Skeletal muscle satellite cell (primary cell): ENCODE results near the gene CHST2.
A peak's percentile ranks its signal among the peaks of the same experiment; 100 is the strongest.

Source experiments
- H3K27me3 ChIP-seq: 2 replicates; pipeline ENCODE4 v1.7.0; 2013; ENCODE audit warnings: low read length; ENCODE audit not compliant: control insufficient read depth, insufficient read depth
- H3K36me3 ChIP-seq: 2 replicates; pipeline ENCODE4 v1.7.0; 2013; ENCODE audit warnings: mild to moderate bottlenecking, control low read depth, low read length; ENCODE audit not compliant: insufficient read depth
- H3K4me1 ChIP-seq: 2 replicates; pipeline ENCODE4 v1.7.0; 2013; ENCODE audit warnings: low read length; ENCODE audit not compliant: control insufficient read depth, insufficient read depth
- H3K4me2 ChIP-seq: 2 replicates; pipeline ENCODE4 v1.7.0; 2013; ENCODE audit warnings: mild to moderate bottlenecking, low read length
- H3K4me3 ChIP-seq: 2 replicates; pipeline ENCODE4 v1.7.0; 2013; ENCODE audit warnings: low read length
- H3K9ac ChIP-seq: 2 replicates; pipeline ENCODE4 v1.7.0; 2013; ENCODE audit warnings: mild to moderate bottlenecking, low read depth, low read length, moderate library complexity
- H3K9me3 ChIP-seq: replicated peaks from 2 replicates; pipeline ENCODE4 v1.7.0; 2013; ENCODE audit warnings: mild to moderate bottlenecking, control low read depth, low read length

Gene CHST2

DNA sequence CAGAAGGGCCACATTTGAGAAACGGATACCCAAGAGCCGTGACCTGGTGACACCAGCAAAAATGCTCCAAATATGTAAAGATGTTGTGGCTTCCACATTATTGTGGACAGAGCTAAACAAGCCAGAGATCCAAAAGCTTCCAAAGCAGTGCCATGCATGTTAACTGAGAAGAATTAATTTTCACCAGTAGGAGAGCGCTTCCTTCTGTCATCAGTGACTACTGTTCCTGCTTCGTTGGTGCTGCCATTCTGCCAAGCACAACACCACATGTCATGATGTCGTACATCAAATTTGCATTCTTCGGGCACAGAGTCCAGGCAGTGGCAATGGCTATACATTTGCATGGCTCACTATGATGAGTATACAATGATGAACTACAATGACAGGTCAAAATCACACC lies 19.1 kb upstream of the CHST2 start:
- Histone ChIP-seq H3K9me3 (peaks cover 12% of the 10 kb centered on the region), H3K27me3 (peaks cover 19% of the 10 kb centered on the region), H3K4me3 (no peak overlapping the region), H3K9ac (no peak overlapping the region), H3K4me2 (no peak overlapping the region), H3K4me1 (no peaks in the 10 kb centered on the region), H3K36me3 (no peaks in the 10 kb centered on the region)

DNA sequence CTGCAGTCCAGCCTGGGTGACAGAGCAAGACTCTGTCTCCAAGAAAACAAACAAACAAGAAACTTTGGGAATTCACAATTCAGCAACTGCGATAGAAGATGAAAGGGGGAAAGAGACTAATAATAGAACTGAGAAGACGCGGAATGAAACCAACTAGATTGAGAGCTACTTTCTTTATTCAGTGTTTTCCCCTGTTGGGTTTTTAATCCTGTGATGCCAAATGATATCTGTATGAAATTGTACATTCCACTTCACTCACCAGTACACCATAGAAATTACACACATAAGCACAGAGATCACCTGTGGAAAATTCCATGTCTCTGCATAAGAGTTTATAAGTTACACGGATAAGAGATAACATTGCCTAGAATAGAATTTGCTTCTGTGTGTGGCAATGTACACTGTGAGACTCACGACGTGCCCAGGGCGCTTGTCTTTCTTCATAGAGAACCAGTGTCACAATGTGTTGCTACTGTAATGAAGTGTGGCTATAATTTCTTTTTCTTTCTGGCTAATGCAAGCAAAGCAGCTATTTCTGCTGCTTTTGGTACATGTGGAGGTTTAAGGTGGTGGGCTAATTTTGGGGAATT lies 17.7 kb upstream of the CHST2 start:
- Histone ChIP-seq H3K4me1 (no peaks in the 10 kb centered on the region), H3K36me3 (no peaks in the 10 kb centered on the region), H3K9ac (no peak overlapping the region), H3K4me2 (no peak overlapping the region), H3K27me3 (peaks cover 19% of the 10 kb centered on the region), H3K9me3 (peaks cover 12% of the 10 kb centered on the region), H3K4me3 (no peak overlapping the region)

DNA sequence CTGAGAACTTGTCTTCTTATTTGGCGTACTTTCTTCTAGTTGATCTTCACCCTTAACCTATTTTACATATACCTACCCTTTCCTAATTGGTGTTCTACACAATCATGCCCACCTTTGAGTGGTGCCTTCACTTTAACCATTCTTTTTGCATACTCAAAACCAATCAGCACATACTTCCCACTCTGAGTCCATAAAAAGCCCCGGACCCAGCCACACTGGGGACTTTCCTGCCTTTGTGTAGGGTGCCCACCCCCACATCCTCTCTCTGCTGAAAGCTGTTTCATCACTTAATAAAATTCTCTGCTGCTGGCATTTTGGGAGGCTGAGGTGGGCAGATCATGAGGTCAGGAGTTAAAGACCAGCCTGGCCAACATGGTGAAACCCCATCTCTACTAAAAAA lies 15.9 kb upstream of the CHST2 start:
- Histone ChIP-seq H3K27me3 (peaks cover 17% of the 10 kb centered on the region), H3K36me3 (no peaks in the 10 kb centered on the region), H3K4me3 (no peak overlapping the region), H3K4me2 (no peak overlapping the region), H3K4me1 (no peaks in the 10 kb centered on the region), H3K9ac (no peak overlapping the region), H3K9me3 (peaks cover 12% of the 10 kb centered on the region)

DNA sequence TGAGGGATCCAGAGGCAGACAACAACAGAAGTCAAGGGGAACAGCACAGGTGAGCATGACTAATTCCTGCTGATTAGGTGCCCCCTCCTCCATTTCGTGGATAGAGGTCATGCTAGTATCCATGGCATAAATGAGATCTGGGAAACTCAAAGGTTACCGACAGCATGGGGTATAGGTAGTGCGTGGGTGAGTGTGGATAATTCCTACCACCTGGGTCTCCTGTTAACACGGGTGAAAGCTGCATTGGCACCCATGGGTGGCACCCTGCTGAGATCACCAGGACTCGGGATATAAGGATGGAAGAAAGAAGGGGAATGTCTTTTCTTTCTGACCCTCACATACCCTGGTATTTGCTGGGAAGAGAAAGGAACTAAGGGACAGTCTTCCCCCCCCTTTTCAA lies 14.4 kb upstream of the CHST2 start:
- H3K27me3 ChIP-seq: peaks cover 6% of the 10 kb centered on the region
- no peaks in the 10 kb centered on the region for H3K36me3 ChIP-seq
- no peak overlapping the region for H3K9ac ChIP-seq
- H3K4me3 ChIP-seq: no peak overlapping the region
- peaks cover 12% of the 10 kb centered on the region for H3K9me3 ChIP-seq
- H3K4me1 ChIP-seq: no peaks in the 10 kb centered on the region
- no peak overlapping the region for H3K4me2 ChIP-seq

DNA sequence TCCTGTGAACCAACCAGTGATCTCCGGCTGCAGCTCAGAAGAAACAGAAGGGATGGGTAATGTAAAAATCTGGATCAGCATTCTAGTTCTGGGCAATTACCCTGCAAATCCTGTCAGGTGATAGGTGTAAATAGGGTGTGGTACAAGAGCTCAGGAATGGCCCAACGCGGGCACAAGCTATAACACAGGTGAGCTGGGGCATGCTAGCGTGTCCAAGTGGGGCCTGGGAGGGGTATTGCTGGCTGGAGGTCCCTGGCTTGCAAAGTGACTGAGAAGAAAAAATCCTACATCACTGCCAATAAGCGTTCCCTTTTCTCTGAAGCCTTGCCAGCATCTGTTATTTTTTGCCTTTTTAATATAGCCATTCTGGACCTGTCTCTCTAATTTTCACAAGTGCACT lies 9.7 kb upstream of the CHST2 start:
- Histone ChIP-seq H3K4me3 (no peak overlapping the region), H3K9me3 (peaks cover 5% of the 10 kb centered on the region), H3K4me1 (no peaks in the 10 kb centered on the region), H3K27me3 (peaks cover 21% of the 10 kb centered on the region), H3K4me2 (no peak overlapping the region), H3K9ac (no peak overlapping the region), H3K36me3 (no peaks in the 10 kb centered on the region)

DNA sequence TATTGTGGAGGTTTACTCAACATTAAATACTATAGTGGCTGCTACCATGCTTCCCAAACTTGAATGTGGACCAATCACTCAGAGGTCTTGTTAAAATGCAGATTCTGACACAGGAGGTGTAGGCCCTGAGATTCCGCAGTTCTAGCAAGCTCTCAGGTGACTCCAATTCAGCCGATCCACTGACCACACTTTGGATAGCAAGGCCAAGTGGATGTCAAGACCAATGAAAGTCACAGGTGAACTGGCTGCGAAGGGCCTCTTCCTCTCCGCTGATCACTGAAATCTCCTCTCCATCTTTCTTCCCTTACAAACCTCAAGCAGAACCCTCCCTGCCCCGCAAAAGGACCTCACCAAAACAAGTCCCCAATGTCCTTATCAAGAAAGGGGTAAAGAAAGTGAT lies 9.2 kb upstream of the CHST2 start:
- peaks cover under 1% of the 10 kb centered on the region for H3K9me3 ChIP-seq
- H3K9ac ChIP-seq: no peak overlapping the region
- no peaks in the 10 kb centered on the region for H3K4me1 ChIP-seq
- no peaks in the 10 kb centered on the region for H3K36me3 ChIP-seq
- H3K4me3 ChIP-seq: no peak overlapping the region
- peaks cover 21% of the 10 kb centered on the region for H3K27me3 ChIP-seq
- no peak overlapping the region for H3K4me2 ChIP-seq

DNA sequence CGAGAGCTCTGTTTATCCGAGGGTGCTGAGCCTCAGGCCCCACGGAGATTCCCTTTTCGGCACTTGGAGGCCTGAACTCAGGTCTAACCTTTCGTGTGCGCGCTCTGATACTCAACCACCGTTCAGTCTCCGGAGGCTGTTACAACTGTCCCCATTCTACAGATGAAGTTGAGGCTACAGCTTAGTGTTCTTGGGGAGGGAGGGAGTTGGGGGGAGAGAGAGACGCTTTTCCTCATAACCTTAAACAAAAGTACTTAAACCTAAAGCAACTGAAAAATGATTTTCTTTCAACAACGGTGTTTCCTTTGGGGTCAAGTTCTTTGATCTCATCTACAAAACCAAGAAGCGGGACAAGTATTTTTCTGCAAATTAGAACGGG lies 952 bp upstream of the CHST2 start:
- peaks cover 14% of the 10 kb centered on the region for H3K4me1 ChIP-seq
- H3K9ac ChIP-seq: peak overlapping the region; percentile 87
- peak overlapping the region; percentile 92 for H3K4me2 ChIP-seq
- H3K9me3 ChIP-seq: no peaks in the 10 kb centered on the region
- H3K27me3 ChIP-seq: peaks cover 6% of the 10 kb centered on the region
- peak overlapping the region; percentile 90 for H3K4me3 ChIP-seq
- peaks cover 15% of the 10 kb centered on the region for H3K36me3 ChIP-seq

DNA sequence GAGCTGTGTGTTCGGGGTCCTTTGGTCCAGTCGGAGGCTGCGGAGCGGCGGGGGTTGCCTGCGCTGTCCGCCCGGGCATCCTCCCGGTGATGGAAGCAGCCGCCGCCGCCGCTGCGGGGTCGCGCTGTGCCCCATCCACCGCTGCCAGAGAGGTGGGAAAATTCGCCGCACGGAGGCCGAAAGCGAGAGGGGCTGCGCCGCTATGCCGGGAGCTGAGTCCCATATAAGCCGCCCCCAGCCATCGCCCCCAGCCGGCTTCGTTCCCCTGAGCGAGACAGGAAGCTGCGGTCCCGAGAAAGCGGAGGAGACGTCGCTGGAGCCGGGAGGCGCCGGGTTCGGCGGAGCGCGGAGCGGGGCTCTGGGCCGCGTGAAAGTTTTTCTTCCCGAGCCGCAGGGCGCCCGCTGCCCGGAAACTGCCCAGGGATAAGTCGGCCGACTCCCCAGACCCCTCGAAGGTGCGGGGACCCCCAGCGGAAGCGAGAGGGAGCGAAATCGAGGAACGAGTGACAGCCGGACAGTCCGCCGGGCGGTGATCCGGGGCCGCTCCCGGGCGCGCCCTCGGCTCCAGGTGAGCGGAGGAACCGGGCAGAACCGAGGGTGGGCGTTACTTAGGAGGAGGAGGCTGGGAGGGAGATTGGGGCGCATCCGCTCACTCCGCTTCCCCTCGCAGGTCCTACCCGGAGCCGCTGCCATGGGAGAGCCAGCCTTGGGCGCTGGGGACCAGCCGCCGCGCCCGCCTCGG lies 574 bp downstream of the CHST2 start:
- no peaks in the 10 kb centered on the region for H3K9me3 ChIP-seq
- peak overlapping the region; percentile 89 for H3K9ac ChIP-seq

DNA sequence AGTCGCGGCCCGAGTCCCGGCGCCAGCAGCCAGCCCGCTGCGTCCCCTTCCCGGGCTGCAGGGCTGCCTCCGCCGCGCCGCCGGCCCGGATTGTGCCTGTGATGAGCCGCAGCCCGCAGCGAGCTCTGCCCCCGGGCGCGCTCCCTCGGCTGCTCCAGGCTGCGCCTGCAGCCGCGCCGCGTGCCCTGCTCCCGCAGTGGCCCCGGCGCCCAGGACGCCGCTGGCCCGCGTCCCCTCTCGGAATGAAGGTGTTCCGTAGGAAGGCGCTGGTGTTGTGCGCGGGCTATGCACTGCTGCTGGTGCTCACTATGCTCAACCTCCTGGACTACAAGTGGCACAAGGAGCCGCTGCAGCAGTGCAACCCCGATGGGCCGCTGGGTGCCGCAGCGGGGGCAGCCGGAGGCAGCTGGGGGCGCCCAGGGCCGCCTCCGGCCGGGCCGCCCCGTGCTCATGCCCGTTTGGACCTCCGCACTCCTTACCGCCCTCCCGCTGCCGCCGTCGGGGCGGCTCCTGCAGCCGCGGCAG lies 1.2 kb downstream of the CHST2 start:
- peak overlapping the region; percentile 89 for H3K9ac ChIP-seq
- H3K4me1 ChIP-seq: peaks cover 14% of the 10 kb centered on the region
- H3K4me3 ChIP-seq: peak overlapping the region; percentile 90
- H3K9me3 ChIP-seq: no peaks in the 10 kb centered on the region
- peak overlapping the region; percentile 93 for H3K4me2 ChIP-seq
- H3K27me3 ChIP-seq: no peaks in the 10 kb centered on the region
- H3K36me3 ChIP-seq: peaks cover 15% of the 10 kb centered on the region

More for the DNA sequence above, 574 bp downstream of the CHST2 start:
- Histone ChIP-seq H3K4me2 (peak overlapping the region; percentile 93), H3K4me3 (peak overlapping the region; percentile 90), H3K27me3 (no peaks in the 10 kb centered on the region), H3K36me3 (peaks cover 15% of the 10 kb centered on the region), H3K4me1 (peaks cover 14% of the 10 kb centered on the region)

DNA sequence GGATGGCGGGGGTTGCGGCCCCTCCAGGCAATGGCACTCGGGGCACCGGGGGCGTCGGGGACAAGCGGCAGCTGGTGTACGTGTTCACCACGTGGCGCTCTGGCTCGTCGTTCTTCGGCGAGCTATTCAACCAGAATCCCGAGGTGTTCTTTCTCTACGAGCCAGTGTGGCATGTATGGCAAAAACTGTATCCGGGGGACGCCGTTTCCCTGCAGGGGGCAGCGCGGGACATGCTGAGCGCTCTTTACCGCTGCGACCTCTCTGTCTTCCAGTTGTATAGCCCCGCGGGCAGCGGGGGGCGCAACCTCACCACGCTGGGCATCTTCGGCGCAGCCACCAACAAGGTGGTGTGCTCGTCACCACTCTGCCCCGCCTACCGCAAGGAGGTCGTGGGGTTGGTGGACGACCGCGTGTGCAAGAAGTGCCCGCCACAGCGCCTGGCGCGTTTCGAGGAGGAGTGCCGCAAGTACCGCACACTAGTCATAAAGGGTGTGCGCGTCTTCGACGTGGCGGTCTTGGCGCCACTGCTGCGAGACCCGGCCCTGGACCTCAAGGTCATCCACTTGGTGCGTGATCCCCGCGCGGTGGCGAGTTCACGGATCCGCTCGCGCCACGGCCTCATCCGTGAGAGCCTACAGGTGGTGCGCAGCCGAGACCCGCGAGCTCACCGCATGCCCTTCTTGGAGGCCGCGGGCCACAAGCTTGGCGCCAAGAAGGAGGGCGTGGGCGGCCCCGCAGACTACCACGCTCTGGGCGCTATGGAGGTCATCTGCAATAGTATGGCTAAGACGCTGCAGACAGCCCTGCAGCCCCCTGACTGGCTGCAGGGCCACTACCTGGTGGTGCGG lies 1.9 kb downstream of the CHST2 start:
- peak overlapping the region; percentile 90 for H3K4me3 ChIP-seq
- H3K4me1 ChIP-seq: peaks cover 14% of the 10 kb centered on the region
- H3K4me2 ChIP-seq: peak overlapping the region; percentile 93
- H3K27me3 ChIP-seq: no peaks in the 10 kb centered on the region
- peaks cover 15% of the 10 kb centered on the region for H3K36me3 ChIP-seq
- H3K9me3 ChIP-seq: no peaks in the 10 kb centered on the region
- peak overlapping the region; percentile 89 for H3K9ac ChIP-seq

DNA sequence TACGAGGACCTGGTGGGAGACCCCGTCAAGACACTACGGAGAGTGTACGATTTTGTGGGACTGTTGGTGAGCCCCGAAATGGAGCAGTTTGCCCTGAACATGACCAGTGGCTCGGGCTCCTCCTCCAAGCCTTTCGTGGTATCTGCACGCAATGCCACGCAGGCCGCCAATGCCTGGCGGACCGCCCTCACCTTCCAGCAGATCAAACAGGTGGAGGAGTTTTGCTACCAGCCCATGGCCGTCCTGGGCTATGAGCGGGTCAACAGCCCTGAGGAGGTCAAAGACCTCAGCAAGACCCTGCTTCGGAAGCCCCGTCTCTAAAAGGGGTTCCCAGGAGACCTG lies 2.5 kb downstream of the CHST2 start:
- Histone ChIP-seq H3K9me3 (no peaks in the 10 kb centered on the region), H3K4me3 (peak overlapping the region; percentile 90)

More for the DNA sequence above, 2.5 kb downstream of the CHST2 start:
- H3K36me3 ChIP-seq: peaks cover 15% of the 10 kb centered on the region
- H3K4me1 ChIP-seq: peaks cover 14% of the 10 kb centered on the region
- no peak overlapping the region for H3K9ac ChIP-seq
- H3K4me2 ChIP-seq: peak overlapping the region; percentile 93
- no peaks in the 10 kb centered on the region for H3K27me3 ChIP-seq
